K562 (cell line): ENCODE results near the gene CHMP2A. TPM values are rescaled to one million over a fixed set of nuclear protein-coding genes. Genes with fewer than 3 reads are reported as not detected.

Source experiments
- ATAC-seq: fragments of 200-7000 bp; cut with Tn5 transposase; 3 replicates; pipeline ENCODE4 v1.9.1; 2020; ENCODE audit warnings: moderate library complexity
- BruUV-seq: library from RNA; stranded (reverse); fragments of 400-500 nt; replicated peaks from 2 replicates; lab custom pipeline; 2021; lab: Mats Ljungman, UMichigan
- CTCF ChIA-PET: fragments of 300-600 bp; formaldehyde crosslinking; extraction: SDS; loops from one replicate; lab custom pipeline; 2021; ENCODE audit warnings: low intra/inter-chr PET ratio; lab: Yijun Ruan, JAX
- POLR2A ChIA-PET: fragments of 300-600, 350-650 bp; sonication (Branson Sonifier 250); formaldehyde crosslinking; extraction: SDS; loops from one replicate; lab custom pipeline; 2021; ENCODE audit warnings: antibody characterized with exemption, inconsistent platforms; lab: Yijun Ruan, JAX
- DNase-seq, 4 experiments: peaks; one replicate each; pipeline versions ENCODE4 v3.0.0 to v3.0.0-alpha.2; 2011 to 2018; ENCODE audit warnings: low spot score in 3 of 4, mixed read lengths in 3 of 4; ENCODE audit errors: extremely low read depth in 1 of 4
- FAIRE-seq: peaks from 2 replicates; lab custom pipeline; 2011; peaks lifted over from hg19 to GRCh38; lab: Jason Lieb, UNC
- H2AFZ ChIP-seq: 2 replicates; pipeline ENCODE4 v1.6.0; 2011; ENCODE audit warnings: low read depth, low read length, control low read depth, inconsistent platforms
- H3K27ac ChIP-seq: fragments of 200-600 bp; 3 replicates; pipeline ENCODE4 v1.8.0; 2011; ENCODE audit warnings: low read depth, mild to moderate bottlenecking, control low read depth, inconsistent platforms, low read length, moderate library complexity, mixed read lengths; ENCODE audit errors: extremely low read depth
- H3K27me3 ChIP-seq, 2 experiments: fragments of 300-600 bp in 1 of 2; 2 replicates in 1 of 2; 3 replicates in 1 of 2; pipeline versions ENCODE4 v1.6.0 to v1.8.0; 2011; ENCODE audit warnings: inconsistent platforms in 2 of 2, low read length in 2 of 2, mild to moderate bottlenecking in 1 of 2, mixed read lengths in 1 of 2, moderate library complexity in 1 of 2; ENCODE audit not compliant: control insufficient read depth in 2 of 2, insufficient read depth in 2 of 2
- H3K36me3 ChIP-seq: fragments of 300-600 bp; 3 replicates; pipeline ENCODE4 v1.8.0; 2011; ENCODE audit warnings: mild to moderate bottlenecking, low read length, inconsistent platforms; ENCODE audit not compliant: control insufficient read depth, insufficient read depth
- H3K4me1 ChIP-seq, 2 experiments: fragments of 200-600 bp in 1 of 2; replicated peaks in 1 of 2; 2 replicates in 1 of 2; 3 replicates in 1 of 2; pipeline versions ENCODE4 v1.5.1 to v1.8.0; 2011; ENCODE audit warnings: inconsistent platforms in 2 of 2, low read length in 2 of 2, mild to moderate bottlenecking in 1 of 2, mixed read lengths in 1 of 2, moderate library complexity in 1 of 2; ENCODE audit not compliant: control insufficient read depth in 2 of 2, insufficient read depth in 2 of 2
- H3K4me2 ChIP-seq: 2 replicates; pipeline ENCODE4 v1.6.1; 2011; ENCODE audit warnings: low read length, control low read depth, inconsistent platforms, mixed read lengths; ENCODE audit not compliant: insufficient read depth
- H3K4me3 ChIP-seq: fragments of 200-600 bp; sonication (generic), shearing (Covaris generic); 2 replicates; pipeline ENCODE4 v1.5.1; 2016; ENCODE audit warnings: control low read depth, inconsistent platforms
- H3K79me2 ChIP-seq: fragments of 200-600 bp; 3 replicates; pipeline ENCODE4 v1.8.0; 2011; ENCODE audit warnings: low read length, inconsistent platforms; ENCODE audit not compliant: control insufficient read depth, insufficient read depth
- H3K9ac ChIP-seq, 2 experiments: 2 replicates each; pipeline versions ENCODE4 v1.6.0 to v1.6.1; 2011; ENCODE audit warnings: low read depth in 2 of 2, low read length in 2 of 2, control low read depth in 1 of 2, inconsistent platforms in 1 of 2, mild to moderate bottlenecking in 1 of 2, mixed read lengths in 1 of 2; ENCODE audit not compliant: insufficient read depth in 1 of 2
- H3K9me1 ChIP-seq: one replicate; pipeline ENCODE4 v1.6.0; 2011; ENCODE audit warnings: inconsistent platforms, mild to moderate bottlenecking, low read length, moderate library complexity; ENCODE audit not compliant: control insufficient read depth, insufficient read depth
- H3K9me3 ChIP-seq: replicated peaks from 2 replicates; pipeline ENCODE4 v1.5.1; 2011; ENCODE audit warnings: low read depth, low read length, inconsistent platforms; ENCODE audit not compliant: control insufficient read depth, insufficient read depth
- H4K20me1 ChIP-seq: replicated peaks from 2 replicates; pipeline ENCODE4 v1.6.1; 2011; ENCODE audit warnings: low read length, inconsistent platforms, mixed read lengths; ENCODE audit not compliant: control insufficient read depth, insufficient read depth
- E2F1 ChIP-seq: sonication (generic); formaldehyde crosslinking; IDR thresholded peaks from 2 replicates; pipeline ENCODE4 v1.8.1; 2023; ENCODE audit warnings: mild to moderate bottlenecking, missing genetic modification reagents, moderate library complexity
- HBP1 ChIP-seq: fragments of 450-650 bp; formaldehyde crosslinking; IDR thresholded peaks from 2 replicates; pipeline ENCODE4 v1.4.0; 2022; ENCODE audit warnings: missing genetic modification characterization
- NR2C1 ChIP-seq, 2 experiments: fragments of 450-650 bp; IDR thresholded peaks; 2 replicates each; pipeline ENCODE4 v1.6.1; 2017; ENCODE audit warnings: mild to moderate bottlenecking in 2 of 2, antibody characterized with exemption in 1 of 2, inconsistent platforms in 1 of 2, missing compliant biosample characterization in 1 of 2, missing genetic modification characterization in 1 of 2
- TBP ChIP-seq: optimal IDR thresholded peaks from 2 replicates; pipeline ENCODE3; 2011; ENCODE audit warnings: low read depth, low read length, improper control_type of control experiment
- UBTF ChIP-seq, 2 experiments: IDR thresholded peaks; 2 replicates each; pipeline ENCODE4 v1.6.1; 2012; ENCODE audit warnings: improper control_type of control experiment in 2 of 2, low read depth in 2 of 2, low read length in 2 of 2, borderline replicate concordance in 1 of 2
- ZBTB40 ChIP-seq, 2 experiments: fragments of 450-650 bp in 1 of 2; sonication (generic) in 1 of 2; formaldehyde crosslinking in 1 of 2; IDR thresholded peaks; 2 replicates each; pipeline versions ENCODE4 v1.7.1 to v1.9.0; 2016 to 2022; ENCODE audit warnings: inconsistent platforms in 1 of 2, mild to moderate bottlenecking in 1 of 2, missing genetic modification reagents in 1 of 2
- WGBS: fragments of 100-300 bp; shearing (Covaris generic); methylation state at CpG from one replicate; pipeline ENCODE4 v1.1.6; 2016; ENCODE audit warnings: low coverage, mixed read lengths; ENCODE audit not compliant: insufficient coverage; ENCODE audit errors: missing lambda C conversion rate; 5-methylcytosine and 5-hydroxymethylcytosine counted together
- in situ Hi-C: fragments of 300-500 bp; cut with MboI; formaldehyde crosslinking; loops from 4 replicates; pipeline ENCODE4 v1.15.0; 2018; ENCODE audit warnings: inconsistent platforms, mixed read lengths
- intact Hi-C: fragments of 100-400 bp; cut with micrococcal nuclease; formaldehyde crosslinking; loops from 2 replicates; pipeline ENCODE4 v1.14.2; 2022
- polyA plus RNA-seq, 8 experiments: library from polyadenylated mRNA; depleted of rRNA in 4 of 8; stranded (reverse) in 5 of 8; unstranded in 3 of 8; fragments of >200 nt; fragmentation: Nextera tagmentation in 2 of 8; fragmentation: Illumina TruSeq in 1 of 8; extraction: Ambion mirVana in 2 of 8; extraction: Trizol in 1 of 8; gene quantifications; 2 replicates each; pipeline versions ENCODE4 v1.2.1 to v1.2.3, GENCODE V29; 2011 to 2014; ENCODE audit warnings: inconsistent platforms in 1 of 8, missing spikeins in 1 of 8
- total RNA-seq, 7 experiments: library from RNA; depleted of rRNA in 6 of 7; stranded (reverse); fragments of >200 nt in 6 of 7; fragmentation: Illumina TruSeq in 2 of 7; extraction: Trizol in 2 of 7; gene quantifications; 2 replicates each; pipeline versions ENCODE4 v1.2.1 to v1.2.3, GENCODE V29; 2011 to 2021; ENCODE audit warnings: low replicate concordance in 1 of 7

The CHMP2A gene
- total and polyA plus RNA-seq, 9 of the 15 experiments (the other 6 are each of a cell fraction or from before 2014, with no cell fraction given) = 57.6 to 159 (median 87.2) TPM

GRCh38 chr19:58535857-58536256, 19.0 kb downstream of the CHMP2A start:
- Histone ChIP-seq H3K79me2 (no peaks in the 10 kb centered on the region), H3K4me2 (no peak overlapping the region), H3K36me3 (no peaks in the 10 kb centered on the region), H3K4me1 (peaks cover 0 to 10% of the 10 kb centered on the region in 2 experiments; a peak in 2 of 5 replicates), H4K20me1 (no peaks in the 10 kb centered on the region), H3K9ac (no peak overlapping the region), H3K9me3 (no peaks in the 10 kb centered on the region), H3K27ac (no peak overlapping the region), H2AFZ (no peak overlapping the region), H3K27me3 (peaks cover 0 to 5% of the 10 kb centered on the region in 2 experiments; a peak in 1 of 5 replicates), H3K4me3 (no peak overlapping the region), H3K9me1 (no peaks in the 10 kb centered on the region)
- FAIRE-seq (no peak), ATAC-seq (no peak), DNase-seq (no peak)
- ChIA-PET CTCF (no interaction called here), POLR2A (no interaction called here)
- 77% methylated on average over 3 of the region's 3 CpGs for WGBS
- no TSS peak for BruUV-seq
- in situ Hi-C loops = no loop called here
- intact Hi-C loops = no loop called here
- TF ChIP-seq E2F1 (CRISPR knock-in tag) = no peak
- TF ChIP-seq ZBTB40 (IDR thresholded peaks at IDR 0.05) = no peak
- no peak for TF ChIP-seq ZBTB40 (CRISPR knock-in tag; IDR thresholded peaks at IDR 0.05)
- no peak for TF ChIP-seq UBTF (IDR thresholded peaks at IDR 0.05; ENCODE audit: borderline replicate concordance in 1 of 2, low read depth in 2 of 2, low read length in 2 of 2)
- no peak for TF ChIP-seq TBP
- peak; percentile 68 for TF ChIP-seq NR2C1 (IDR thresholded peaks at IDR 0.05)
- peak; percentile 58 for TF ChIP-seq NR2C1 (tag; IDR thresholded peaks at IDR 0.05)
- TF ChIP-seq HBP1 (CRISPR knock-in tag) = no peak
